SU-DHL-6 (cell line): ENCODE data around the gene UVSSA.

ENCODE experiments used
- H2AFZ ChIP-seq: fragments of 200-600 bp; sonication (generic); 2 replicates; pipeline ENCODE4 v1.6.1; 2014; ENCODE audit warnings: low read depth, mild to moderate bottlenecking, moderate library complexity, mixed read lengths, antibody characterized with exemption, low read length; ENCODE audit not compliant: severe bottlenecking
- H3F3A ChIP-seq: fragments of 200-600 bp; shearing (Covaris generic); 2 replicates; pipeline ENCODE4 v1.6.0; 2016; ENCODE audit warnings: antibody characterized with exemption, mild to moderate bottlenecking; ENCODE audit not compliant: insufficient read depth
- H3K27ac ChIP-seq: fragments of 200-600 bp; sonication (generic); 2 replicates; pipeline ENCODE4 v1.5.1; 2016; ENCODE audit warnings: low read depth, mild to moderate bottlenecking, low read length, moderate library complexity, mixed read lengths
- H3K27me3 ChIP-seq: fragments of 200-600 bp; sonication (generic), shearing (Covaris generic); 2 replicates; pipeline ENCODE4 v1.6.0; 2014; ENCODE audit warnings: mild to moderate bottlenecking, low read length
- H3K36me3 ChIP-seq: fragments of 200-600 bp; sonication (generic); 2 replicates; pipeline ENCODE4 v1.6.1; 2014; ENCODE audit warnings: mild to moderate bottlenecking, low read length, mixed read lengths
- H3K4me2 ChIP-seq: fragments of 300-600, 200-600 bp; shearing (Covaris generic), sonication (generic); 2 replicates; pipeline ENCODE4 v1.6.0; 2014; ENCODE audit warnings: low read length, low read depth, mild to moderate bottlenecking; ENCODE audit not compliant: poor library complexity, severe bottlenecking
- H3K4me3 ChIP-seq: fragments of 200-600 bp; sonication (generic); 2 replicates; pipeline ENCODE4 v1.5.1; 2014; ENCODE audit warnings: antibody characterized with exemption, low read length, mild to moderate bottlenecking, mixed read lengths; ENCODE audit not compliant: insufficient read depth, poor library complexity, severe bottlenecking
- H3K79me2 ChIP-seq: fragments of 200-600 bp; sonication (generic); 2 replicates; pipeline ENCODE4 v1.6.1; 2014; ENCODE audit warnings: mild to moderate bottlenecking, low read length, moderate library complexity; ENCODE audit not compliant: insufficient read depth
- H3K9ac ChIP-seq: fragments of 200-600 bp; sonication (generic); 2 replicates; pipeline ENCODE4 v1.7.0; 2014; ENCODE audit warnings: mild to moderate bottlenecking, low read length
- H3K9me2 ChIP-seq: fragments of 200-600 bp; sonication (generic); replicated peaks from 2 replicates; pipeline ENCODE4 v1.6.1; 2014; ENCODE audit warnings: low read length; ENCODE audit not compliant: insufficient read depth
- H3K9me3 ChIP-seq: fragments of 200-600 bp; sonication (generic); 2 replicates; pipeline ENCODE4 v1.6.1; 2014; ENCODE audit warnings: low read length, mixed read lengths; ENCODE audit not compliant: insufficient read depth
- H4K20me1 ChIP-seq: fragments of 200-600 bp; sonication (generic); 2 replicates; pipeline ENCODE4 v1.6.1; 2014; ENCODE audit warnings: low read depth, mild to moderate bottlenecking, antibody characterized with exemption, low read length, moderate library complexity, mixed read lengths
- CTCF ChIP-seq: fragments of 200-600 bp; sonication (generic); IDR thresholded peaks from one replicate; pipeline ENCODE4 v1.5.1; 2017; ENCODE audit warnings: antibody characterized with exemption, mild to moderate bottlenecking, low read length, moderate library complexity; ENCODE audit not compliant: insufficient read depth, poor library complexity, severe bottlenecking
- EZH2phosphoT487 ChIP-seq: fragments of 200-600 bp; sonication (generic), shearing (Covaris generic); conservative IDR thresholded peaks from 2 replicates; pipeline ENCODE4 v1.6.1; 2018; ENCODE audit warnings: mild to moderate bottlenecking, antibody characterized with exemption, low read length, moderate library complexity, mixed read lengths

UVSSA gene

GRCh38 chr4:1399508-1400190 lies 52.6 kb downstream of the UVSSA start:
- H4K20me1 ChIP-seq = no peaks in the 10 kb centered on the region
- H3K27me3 ChIP-seq = no peaks in the 10 kb centered on the region
- H3K9me2 ChIP-seq = no peaks in the 10 kb centered on the region
- H2AFZ ChIP-seq = no peak overlapping the region
- TF ChIP-seq EZH2phosphoT487 (no peak), CTCF (no peak)
- no peaks in the 10 kb centered on the region for H3K79me2 ChIP-seq
- no peaks in the 10 kb centered on the region for H3F3A ChIP-seq
- H3K4me2 ChIP-seq = no peak overlapping the region
- H3K4me3 ChIP-seq = no peak overlapping the region
- no peaks in the 10 kb centered on the region for H3K36me3 ChIP-seq
- H3K9me3 ChIP-seq = peaks cover 25% of the 10 kb centered on the region; the same call in 1 of the 2 replicates
- no peak overlapping the region for H3K27ac ChIP-seq
- H3K9ac ChIP-seq = no peak overlapping the region

DNA sequence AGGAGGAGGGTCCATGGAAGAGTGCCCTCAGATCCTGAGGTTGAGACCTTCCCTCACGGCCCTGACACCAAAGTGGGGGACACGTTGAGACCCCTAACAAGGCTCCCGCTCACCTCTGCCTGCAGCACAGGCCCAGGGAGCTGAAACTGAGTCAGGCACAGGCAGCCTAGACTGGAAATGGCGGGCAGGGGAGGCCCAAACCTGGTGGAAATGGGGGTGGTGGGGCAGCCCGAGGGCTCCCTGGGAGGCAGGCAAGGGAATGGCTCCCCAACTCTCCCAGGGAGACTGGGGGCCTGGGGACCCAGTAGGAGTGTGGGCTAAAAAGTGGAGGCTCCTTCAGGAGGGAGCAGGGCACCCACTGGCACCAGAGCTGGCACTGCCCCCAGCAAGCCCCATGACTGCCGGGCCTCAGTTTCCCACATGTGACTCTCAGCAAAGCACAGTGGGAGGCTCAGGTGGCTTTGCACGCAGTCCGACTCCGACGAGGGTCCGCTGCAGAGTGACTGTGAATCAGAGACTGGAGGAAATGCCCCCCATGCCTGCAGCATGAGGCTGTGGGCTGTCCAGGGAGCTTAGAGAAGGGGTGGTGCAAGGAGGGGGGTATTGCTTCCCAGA lies 53.3 kb downstream of the UVSSA start:
- Histone ChIP-seq H3K79me2 (no peaks in the 10 kb centered on the region), H3F3A (no peaks in the 10 kb centered on the region), H3K4me2 (no peak overlapping the region), H3K4me3 (no peak overlapping the region), H3K9me3 (peaks cover 25% of the 10 kb centered on the region; the same call in 1 of the 2 replicates), H4K20me1 (no peaks in the 10 kb centered on the region), H3K9me2 (no peaks in the 10 kb centered on the region), H3K9ac (no peak overlapping the region), H2AFZ (no peak overlapping the region), H3K27ac (no peak overlapping the region), H3K36me3 (no peaks in the 10 kb centered on the region), H3K27me3 (no peaks in the 10 kb centered on the region)
- TF ChIP-seq EZH2phosphoT487 = no peak
- TF ChIP-seq CTCF = no peak

GRCh38 chr4:1400831-1401408 lies 53.9 kb downstream of the UVSSA start:
- no peak overlapping the region for H3K4me3 ChIP-seq
- no peaks in the 10 kb centered on the region for H3K9me2 ChIP-seq
- H3K79me2 ChIP-seq = no peaks in the 10 kb centered on the region
- no peak for TF ChIP-seq CTCF
- TF ChIP-seq EZH2phosphoT487 = no peak
- no peaks in the 10 kb centered on the region for H3F3A ChIP-seq
- H3K36me3 ChIP-seq = no peaks in the 10 kb centered on the region
- H3K9ac ChIP-seq = no peak overlapping the region
- H3K9me3 ChIP-seq = peaks cover 25% of the 10 kb centered on the region; the same call in 1 of the 2 replicates
- no peaks in the 10 kb centered on the region for H4K20me1 ChIP-seq
- H3K27me3 ChIP-seq = no peaks in the 10 kb centered on the region
- H3K27ac ChIP-seq = no peak overlapping the region
- H2AFZ ChIP-seq = no peak overlapping the region
- H3K4me2 ChIP-seq = no peak overlapping the region
